Memory B cell (primary cell): Measurements from ENCODE around the gene FLYWCH1.
A peak's percentile ranks its signal among the peaks of the same experiment; 100 is the strongest.

Source experiments
- ATAC-seq: fragments of 150-1000 bp; cut with Tn5 transposase; 2 replicates; pipeline ENCODE4 v1.10.0; 2021; ENCODE audit warnings: low read depth, mild to moderate bottlenecking, moderate library complexity
- DNase-seq, 2 donors: peaks; one replicate each; pipeline ENCODE4 v3.0.0; 2022; ENCODE audit warnings: low spot score in 2 of 2
- H3K27ac Mint-ChIP-seq: one replicate; pipeline ENCODE4 v1.8.0; 2022; ENCODE audit warnings: mild to moderate bottlenecking, moderate library complexity, mixed read lengths
- H3K27me3 Mint-ChIP-seq: one replicate; pipeline ENCODE4 v1.8.0; 2022; ENCODE audit warnings: mixed read lengths
- H3K36me3 Mint-ChIP-seq: one replicate; pipeline ENCODE4 v1.8.0; 2022; ENCODE audit warnings: mild to moderate bottlenecking, mixed read lengths
- H3K4me1 Mint-ChIP-seq: one replicate; pipeline ENCODE4 v1.8.0; 2022; ENCODE audit warnings: mixed read lengths
- H3K4me3 Mint-ChIP-seq: one replicate; pipeline ENCODE4 v1.8.0; 2022; ENCODE audit warnings: mild to moderate bottlenecking, moderate library complexity, mixed read lengths
- H3K9me3 Mint-ChIP-seq: one replicate; pipeline ENCODE4 v1.8.0; 2022; ENCODE audit warnings: mixed read lengths

FLYWCH1 gene

GRCh38 chr16:2883458-2883908, 28.2 kb upstream of the FLYWCH1 start:
- peak overlapping the region; percentile 93 for H3K4me3 Mint-ChIP-seq
- peak overlapping the region; percentile 93 for H3K27ac Mint-ChIP-seq
- H3K9me3 Mint-ChIP-seq = peaks cover 5% of the 10 kb centered on the region
- no peak for ATAC-seq
- no peaks in the 10 kb centered on the region for H3K36me3 Mint-ChIP-seq
- no peaks in the 10 kb centered on the region for H3K27me3 Mint-ChIP-seq
- no peak for DNase-seq
- H3K4me1 Mint-ChIP-seq = peaks cover 10% of the 10 kb centered on the region

GRCh38 chr16:2884041-2884451, 27.7 kb upstream of the FLYWCH1 start:
- peaks cover 10% of the 10 kb centered on the region for H3K4me1 Mint-ChIP-seq
- no peaks in the 10 kb centered on the region for H3K36me3 Mint-ChIP-seq
- H3K27me3 Mint-ChIP-seq = no peaks in the 10 kb centered on the region
- ATAC-seq (no peak), DNase-seq (no peak)
- no peak overlapping the region for H3K27ac Mint-ChIP-seq
- H3K9me3 Mint-ChIP-seq = peaks cover 5% of the 10 kb centered on the region
- H3K4me3 Mint-ChIP-seq = peak overlapping the region; percentile 93

DNA sequence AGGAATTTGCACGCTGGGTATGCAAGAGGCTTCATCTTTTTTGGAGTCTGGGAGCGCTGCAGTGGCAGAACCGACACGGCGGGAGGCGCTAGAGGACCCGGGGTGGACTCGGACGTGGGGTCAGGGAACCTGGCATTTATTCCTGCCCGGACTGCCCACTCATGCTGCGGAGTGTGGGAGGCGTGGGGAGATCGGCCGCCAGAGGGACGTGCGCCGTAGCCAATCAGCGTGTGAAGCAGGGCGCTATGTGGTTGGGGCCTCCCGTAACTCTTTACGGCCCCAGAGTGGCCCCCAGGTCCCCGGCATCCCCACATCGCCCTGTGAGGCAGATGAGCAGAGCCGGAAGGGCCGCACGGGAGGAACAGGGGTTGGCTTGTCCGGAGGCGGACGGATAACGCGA, 17.5 kb upstream of the FLYWCH1 start:
- ATAC-seq = no peak
- no peaks in the 10 kb centered on the region for H3K27me3 Mint-ChIP-seq

DNA sequence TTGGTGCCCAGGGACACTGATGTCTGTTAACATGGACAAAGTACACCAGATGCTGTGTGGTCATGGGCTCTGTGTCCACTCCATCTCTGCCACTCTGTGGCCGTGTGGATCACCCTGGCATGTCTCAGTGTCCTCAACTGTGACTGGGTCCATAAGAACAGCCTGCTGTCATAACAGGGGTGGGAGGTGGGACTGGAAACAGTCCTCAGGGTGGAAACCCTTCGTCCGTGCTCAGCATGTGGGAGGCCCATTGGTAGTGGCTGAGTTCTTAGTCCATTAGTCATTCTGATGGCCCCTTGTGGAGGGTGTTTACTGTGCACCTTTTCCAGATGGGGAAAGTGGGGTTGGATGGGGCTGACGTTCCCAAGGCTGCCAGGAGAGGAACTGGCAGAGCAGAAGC, 15.9 kb upstream of the FLYWCH1 start:
- Mint-ChIP-seq H3K36me3 (peaks cover 2% of the 10 kb centered on the region), H3K27ac (no peak overlapping the region), H3K4me3 (no peak overlapping the region), H3K27me3 (no peaks in the 10 kb centered on the region), H3K4me1 (peaks cover 9% of the 10 kb centered on the region), H3K9me3 (no peaks in the 10 kb centered on the region)
- ATAC-seq (no peak), DNase-seq (no peak)

More for the DNA sequence above, 17.5 kb upstream of the FLYWCH1 start:
- Mint-ChIP-seq H3K4me3 (no peak overlapping the region), H3K27ac (no peak overlapping the region), H3K4me1 (peaks cover 9% of the 10 kb centered on the region), H3K9me3 (no peaks in the 10 kb centered on the region), H3K36me3 (no peaks in the 10 kb centered on the region)
- no peak for DNase-seq

GRCh38 chr16:2896480-2897010, 15.2 kb upstream of the FLYWCH1 start:
- peaks cover 9% of the 10 kb centered on the region for H3K4me1 Mint-ChIP-seq
- no peak overlapping the region for H3K27ac Mint-ChIP-seq
- ATAC-seq (no peak), DNase-seq (no peak)
- H3K36me3 Mint-ChIP-seq = peaks cover 2% of the 10 kb centered on the region
- no peak overlapping the region for H3K4me3 Mint-ChIP-seq
- no peaks in the 10 kb centered on the region for H3K27me3 Mint-ChIP-seq
- H3K9me3 Mint-ChIP-seq = no peaks in the 10 kb centered on the region

DNA sequence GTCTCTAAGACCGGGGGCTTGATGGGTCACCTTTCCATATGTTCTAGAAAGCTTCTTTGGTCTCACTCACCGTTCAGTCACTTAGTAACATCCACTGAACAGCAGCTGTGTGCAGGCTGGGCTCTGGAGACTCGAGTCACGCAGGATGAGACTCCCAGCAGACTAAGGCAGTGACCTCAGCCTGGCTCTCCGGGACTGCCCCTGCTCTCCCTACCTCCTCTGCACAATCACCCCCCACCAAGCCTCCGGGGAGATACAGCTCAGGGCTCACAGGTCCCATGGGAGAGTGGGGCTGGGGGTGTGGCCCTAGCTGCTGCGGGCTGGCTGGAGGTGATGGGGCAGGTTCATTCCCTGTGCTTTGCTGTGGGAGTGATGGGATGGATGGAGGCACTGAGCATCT, 14.6 kb upstream of the FLYWCH1 start:
- Mint-ChIP-seq H3K4me1 (peaks cover 9% of the 10 kb centered on the region), H3K9me3 (no peaks in the 10 kb centered on the region)

GRCh38 chr16:2898831-2899563, 12.7 kb upstream of the FLYWCH1 start:
- no peaks in the 10 kb centered on the region for H3K9me3 Mint-ChIP-seq
- no peaks in the 10 kb centered on the region for H3K27me3 Mint-ChIP-seq
- peaks cover 2% of the 10 kb centered on the region for H3K36me3 Mint-ChIP-seq
- H3K4me1 Mint-ChIP-seq = peaks cover 12% of the 10 kb centered on the region
- no peak overlapping the region for H3K27ac Mint-ChIP-seq
- DNase-seq (no peak), ATAC-seq (no peak)
- no peak overlapping the region for H3K4me3 Mint-ChIP-seq

More for the DNA sequence above, 14.6 kb upstream of the FLYWCH1 start:
- Mint-ChIP-seq H3K27ac (no peak overlapping the region), H3K4me3 (peak overlapping the region; percentile 16), H3K36me3 (peaks cover 2% of the 10 kb centered on the region), H3K27me3 (no peaks in the 10 kb centered on the region)
- DNase-seq (peak; percentile 67 to 74), ATAC-seq (peak; percentile 99)

DNA sequence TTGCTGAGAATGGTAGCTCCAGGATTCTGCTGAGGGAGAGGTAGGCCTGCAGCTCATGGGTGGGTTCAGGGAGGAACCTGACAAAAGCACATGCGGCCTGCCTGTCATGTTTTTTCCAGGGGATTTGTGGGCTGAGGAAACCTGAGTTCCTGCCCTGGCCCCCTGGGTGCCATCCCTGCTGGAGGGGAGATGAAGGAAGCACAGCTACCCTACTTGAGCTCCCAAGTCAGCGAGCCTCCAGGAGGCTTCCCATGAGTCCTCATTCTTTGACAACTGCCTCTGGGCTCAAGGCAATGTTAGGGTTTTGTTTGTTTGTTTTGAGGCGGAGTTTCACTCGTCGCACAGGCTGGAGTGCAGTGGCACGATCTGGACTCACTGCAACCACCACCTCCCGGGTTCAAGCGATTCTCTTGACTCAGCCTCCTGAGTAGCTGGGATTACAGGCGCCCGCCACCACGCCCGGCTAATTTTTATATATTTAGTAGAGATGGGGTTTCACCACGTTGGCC, 12.1 kb upstream of the FLYWCH1 start:
- peaks cover 15% of the 10 kb centered on the region for H3K4me1 Mint-ChIP-seq
- H3K36me3 Mint-ChIP-seq = peaks cover 2% of the 10 kb centered on the region
- H3K27me3 Mint-ChIP-seq = no peaks in the 10 kb centered on the region
- DNase-seq (no peak), ATAC-seq (no peak)
- no peak overlapping the region for H3K27ac Mint-ChIP-seq
- H3K9me3 Mint-ChIP-seq = no peaks in the 10 kb centered on the region
- no peak overlapping the region for H3K4me3 Mint-ChIP-seq

DNA sequence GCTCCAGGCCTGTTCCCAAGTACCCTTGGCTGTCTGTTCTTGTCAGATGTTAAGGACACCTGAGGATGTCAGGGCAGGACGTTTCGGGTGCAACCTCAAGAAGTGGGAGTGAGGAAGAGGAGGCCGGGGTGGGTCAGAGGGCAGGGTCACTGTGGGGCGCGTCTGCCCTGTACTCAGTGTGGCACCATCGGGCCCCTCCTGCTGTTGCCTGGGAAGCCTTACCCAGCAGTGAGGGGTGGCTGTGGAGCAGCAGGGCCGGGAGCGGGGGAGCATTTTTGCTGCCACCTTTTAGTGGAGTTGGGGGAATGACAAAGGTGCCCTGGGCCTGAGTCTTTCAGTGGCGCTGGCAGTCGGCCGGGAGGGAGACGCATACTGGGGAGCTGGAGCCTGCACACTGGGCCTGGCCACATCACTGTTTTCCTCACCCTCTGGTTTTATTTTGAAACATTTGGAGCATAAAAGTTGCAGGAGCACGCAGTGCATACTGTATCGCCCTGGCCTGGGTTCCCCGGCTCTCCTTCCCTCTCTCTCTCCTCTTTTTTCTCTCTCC, 11.1 kb upstream of the FLYWCH1 start:
- ATAC-seq = no peak
- peaks cover 2% of the 10 kb centered on the region for H3K36me3 Mint-ChIP-seq
- H3K27ac Mint-ChIP-seq = no peak overlapping the region
- H3K9me3 Mint-ChIP-seq = no peaks in the 10 kb centered on the region
- peaks cover 17% of the 10 kb centered on the region for H3K4me1 Mint-ChIP-seq
- no peak for DNase-seq
- no peaks in the 10 kb centered on the region for H3K27me3 Mint-ChIP-seq
- H3K4me3 Mint-ChIP-seq = no peak overlapping the region

DNA sequence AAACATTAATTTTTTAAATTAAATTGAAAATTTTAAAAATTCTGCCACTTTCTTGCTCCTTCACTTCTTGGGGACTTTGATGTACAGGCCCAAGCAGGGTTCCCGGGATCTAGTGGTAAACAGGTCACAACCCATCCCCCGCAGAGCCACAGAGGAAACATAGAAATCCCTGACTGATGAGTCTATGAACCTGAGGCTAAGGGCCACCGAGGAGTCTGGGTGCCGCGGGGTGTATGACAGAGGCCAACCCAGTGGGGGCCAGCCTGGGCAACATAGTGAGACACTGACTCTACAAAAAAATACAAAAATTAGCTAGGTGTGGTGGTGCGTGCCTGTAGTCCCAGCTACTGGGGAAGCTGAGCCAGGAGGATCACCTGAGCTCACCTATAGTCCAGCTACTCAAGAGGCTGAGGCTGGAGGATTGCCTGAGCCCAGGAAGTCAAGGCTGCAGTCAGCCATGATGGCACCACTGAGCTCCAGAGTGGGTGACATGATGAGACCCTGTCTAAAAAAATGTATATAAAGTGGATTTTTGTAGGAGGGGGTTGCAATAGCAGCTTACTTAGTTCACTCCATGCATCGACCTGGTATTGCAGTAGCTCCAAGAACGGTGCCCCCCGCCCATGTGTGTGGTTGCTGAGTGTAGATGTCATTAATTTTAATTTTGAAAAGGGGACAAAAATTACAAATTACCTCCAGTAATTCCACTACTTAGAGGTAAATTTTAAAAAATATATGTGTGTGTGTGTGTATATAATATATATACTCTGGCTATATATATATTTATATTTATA, 9.2 kb upstream of the FLYWCH1 start:
- no peak overlapping the region for H3K27ac Mint-ChIP-seq
- no peaks in the 10 kb centered on the region for H3K9me3 Mint-ChIP-seq
- no peak for ATAC-seq
- no peak for DNase-seq
- H3K4me3 Mint-ChIP-seq = no peak overlapping the region
- H3K4me1 Mint-ChIP-seq = peaks cover 20% of the 10 kb centered on the region
- H3K27me3 Mint-ChIP-seq = no peaks in the 10 kb centered on the region
- H3K36me3 Mint-ChIP-seq = peaks cover 2% of the 10 kb centered on the region

- peaks cover 18% of the 10 kb centered on the region for H3K4me1 Mint-ChIP-seq
- peak overlapping the region; percentile 12 for H3K27ac Mint-ChIP-seq
- H3K27me3 Mint-ChIP-seq = no peaks in the 10 kb centered on the region
- H3K9me3 Mint-ChIP-seq = no peaks in the 10 kb centered on the region
- peaks cover 2% of the 10 kb centered on the region for H3K36me3 Mint-ChIP-seq
- DNase-seq (peak; percentile 72 to 76), ATAC-seq (peak; percentile 52)
- peak overlapping the region; percentile 95 for H3K4me3 Mint-ChIP-seq
Measured at GRCh38 chr16:2904100-2904921, 7.4 kb upstream of the FLYWCH1 start.

- ATAC-seq = no peak
Measured at GRCh38 chr16:2904922-2905240, 6.8 kb upstream of the FLYWCH1 start.

GRCh38 chr16:2905241-2905987, 6.3 kb upstream of the FLYWCH1 start:
- no peaks in the 10 kb centered on the region for H3K36me3 Mint-ChIP-seq
- no peaks in the 10 kb centered on the region for H3K9me3 Mint-ChIP-seq
- peak overlapping the region; percentile 95 for H3K4me3 Mint-ChIP-seq
- ATAC-seq (peak; percentile 80), DNase-seq (peak; percentile 90 to 93)
- peak overlapping the region; percentile 86 for H3K27ac Mint-ChIP-seq
- H3K27me3 Mint-ChIP-seq = no peaks in the 10 kb centered on the region
- peaks cover 18% of the 10 kb centered on the region for H3K4me1 Mint-ChIP-seq

More at GRCh38 chr16:2904922-2905240, 6.8 kb upstream of the FLYWCH1 start:
- H3K36me3 Mint-ChIP-seq = peaks cover 2% of the 10 kb centered on the region
- H3K27me3 Mint-ChIP-seq = no peaks in the 10 kb centered on the region
- DNase-seq = peak in 1 of 2 donors; percentile 56
- H3K9me3 Mint-ChIP-seq = no peaks in the 10 kb centered on the region
- H3K4me1 Mint-ChIP-seq = peaks cover 18% of the 10 kb centered on the region
- peak overlapping the region; percentile 12 for H3K27ac Mint-ChIP-seq
- H3K4me3 Mint-ChIP-seq = peak overlapping the region; percentile 95
